HG03520 (cell line): Measurements from ENCODE around the gene PLXDC2.

Source experiments
- ATAC-seq: cut with Tn5 transposase; IDR thresholded peaks from one replicate; pipeline ENCODE4 v1.9.1; 2021; ENCODE audit warnings: mild to moderate bottlenecking, moderate library complexity; ENCODE audit not compliant: unreplicated experiment

PLXDC2 gene

GRCh38 chr10:20303453-20304152 is 487.4 kb downstream of the PLXDC2 start:
- no peak for ATAC-seq

GRCh38 chr10:20313665-20314064 is 497.4 kb downstream of the PLXDC2 start:
- ATAC-seq, result no peak

GRCh38 chr10:20314431-20314830 is 498.2 kb downstream of the PLXDC2 start:
- ATAC-seq, result no peak

GRCh38 chr10:20327954-20328353 is 511.7 kb downstream of the PLXDC2 start:
- no peak for ATAC-seq

- no peak for ATAC-seq
Observed at GRCh38 chr10:20330246-20330645, 514.0 kb downstream of the PLXDC2 start.

GRCh38 chr10:20334559-20334958 is 518.3 kb downstream of the PLXDC2 start:
- no peak for ATAC-seq
